ENCODE measurements around the gene SVOPL. TPM values are rescaled to one million over a fixed set of nuclear protein-coding genes. Genes with fewer than 3 reads are reported as not detected.

Gene SVOPL
- total RNA-seq, 3 donors from 2014 or later, result 0.15 to 0.33 TPM; not detected in 1

GRCh38 chr7:138622841-138623240 lies 78.3 kb downstream of the SVOPL start:
- no peak for DNase-seq (ENCODE audit: low spot score in 2 of 2)
- TF ChIP-seq POLR2AphosphoS5 (IDR thresholded peaks at IDR 0.05) (no peak), POLR2A (IDR thresholded peaks at IDR 0.05) (no peak)
- TF ChIP-seq, protein P1, sequence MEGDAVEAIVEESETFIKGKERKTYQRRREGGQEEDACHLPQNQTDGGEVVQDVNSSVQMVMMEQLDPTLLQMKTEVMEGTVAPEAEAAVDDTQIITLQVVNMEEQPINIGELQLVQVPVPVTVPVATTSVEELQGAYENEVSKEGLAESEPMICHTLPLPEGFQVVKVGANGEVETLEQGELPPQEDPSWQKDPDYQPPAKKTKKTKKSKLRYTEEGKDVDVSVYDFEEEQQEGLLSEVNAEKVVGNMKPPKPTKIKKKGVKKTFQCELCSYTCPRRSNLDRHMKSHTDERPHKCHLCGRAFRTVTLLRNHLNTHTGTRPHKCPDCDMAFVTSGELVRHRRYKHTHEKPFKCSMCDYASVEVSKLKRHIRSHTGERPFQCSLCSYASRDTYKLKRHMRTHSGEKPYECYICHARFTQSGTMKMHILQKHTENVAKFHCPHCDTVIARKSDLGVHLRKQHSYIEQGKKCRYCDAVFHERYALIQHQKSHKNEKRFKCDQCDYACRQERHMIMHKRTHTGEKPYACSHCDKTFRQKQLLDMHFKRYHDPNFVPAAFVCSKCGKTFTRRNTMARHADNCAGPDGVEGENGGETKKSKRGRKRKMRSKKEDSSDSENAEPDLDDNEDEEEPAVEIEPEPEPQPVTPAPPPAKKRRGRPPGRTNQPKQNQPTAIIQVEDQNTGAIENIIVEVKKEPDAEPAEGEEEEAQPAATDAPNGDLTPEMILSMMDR (IDR thresholded peaks at IDR 0.05), result no peak
- no peaks in the 10 kb centered on the region for H3K36me3 ChIP-seq
- intact Hi-C loops (cut with DNase I; ENCODE audit: low total_unique reads), result no loop called here
- H3K4me3 ChIP-seq, result no peak overlapping the region
- no peaks in the 10 kb centered on the region for H3K9me3 ChIP-seq
- H3K4me1 ChIP-seq, result no peaks in the 10 kb centered on the region
- no peaks in the 10 kb centered on the region for H3K27me3 ChIP-seq
- H3K27ac ChIP-seq, result no peak overlapping the region

- H3K27ac ChIP-seq, result no peak overlapping the region
- intact Hi-C loops (cut with DNase I; ENCODE audit: low total_unique reads), result no loop called here
- DNase-seq (ENCODE audit: low spot score in 2 of 2), result no peak
- no peak overlapping the region for H3K4me3 ChIP-seq
- H3K27me3 ChIP-seq, result no peaks in the 10 kb centered on the region
- H3K9me3 ChIP-seq, result no peaks in the 10 kb centered on the region
- TF ChIP-seq POLR2A (IDR thresholded peaks at IDR 0.05), result no peak
- no peaks in the 10 kb centered on the region for H3K36me3 ChIP-seq
- no peaks in the 10 kb centered on the region for H3K4me1 ChIP-seq
These were observed 82.2 kb downstream of the SVOPL start for GRCh38 chr7:138618933-138619332.

DNA sequence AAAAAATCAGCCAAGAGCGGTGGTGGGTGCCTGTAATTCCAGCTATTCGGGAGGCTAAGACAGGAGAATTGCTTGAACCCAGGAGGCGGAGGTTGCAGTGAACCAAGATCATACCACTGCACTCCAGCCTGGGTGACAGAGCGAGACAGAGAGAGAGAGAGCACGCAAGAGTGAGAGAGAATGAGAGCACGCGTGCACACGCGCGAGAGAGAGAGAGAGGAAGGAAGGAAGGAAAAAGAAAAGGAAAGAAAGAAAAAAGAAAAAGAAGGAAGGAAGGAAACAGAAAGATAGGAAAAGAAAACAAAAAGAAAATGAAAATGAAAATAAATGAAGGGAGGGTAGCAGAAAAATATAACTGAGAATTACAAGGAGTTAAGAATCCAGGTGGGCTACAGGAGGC lies 82.7 kb downstream of the SVOPL start:
- Histone ChIP-seq H3K36me3 (no peaks in the 10 kb centered on the region), H3K4me1 (no peaks in the 10 kb centered on the region), H3K27ac (no peak overlapping the region), H3K9me3 (no peaks in the 10 kb centered on the region), H3K4me3 (no peak overlapping the region), H3K27me3 (no peaks in the 10 kb centered on the region)
- TF ChIP-seq POLR2A (IDR thresholded peaks at IDR 0.05), result no peak
- TF ChIP-seq, protein P1 (IDR thresholded peaks at IDR 0.05), result no peak
- TF ChIP-seq POLR2AphosphoS5 (IDR thresholded peaks at IDR 0.05), result no peak
- no peak for DNase-seq (ENCODE audit: low spot score in 2 of 2)
- intact Hi-C loops (cut with DNase I; ENCODE audit: low total_unique reads), result no loop called here

GRCh38 chr7:138616085-138616484 lies 85.1 kb downstream of the SVOPL start:
- intact Hi-C loops (cut with DNase I; ENCODE audit: low total_unique reads), result no loop called here
- no peak for TF ChIP-seq POLR2A (IDR thresholded peaks at IDR 0.05)
- TF ChIP-seq, protein P1 (IDR thresholded peaks at IDR 0.05), result no peak
- no peak for TF ChIP-seq POLR2AphosphoS5 (IDR thresholded peaks at IDR 0.05)
- no peak overlapping the region for H3K4me3 ChIP-seq
- no peaks in the 10 kb centered on the region for H3K9me3 ChIP-seq
- no peak for DNase-seq (ENCODE audit: low spot score in 2 of 2)
- no peaks in the 10 kb centered on the region for H3K4me1 ChIP-seq
- no peaks in the 10 kb centered on the region for H3K27me3 ChIP-seq
- H3K27ac ChIP-seq, result no peak overlapping the region
- no peaks in the 10 kb centered on the region for H3K36me3 ChIP-seq

DNA sequence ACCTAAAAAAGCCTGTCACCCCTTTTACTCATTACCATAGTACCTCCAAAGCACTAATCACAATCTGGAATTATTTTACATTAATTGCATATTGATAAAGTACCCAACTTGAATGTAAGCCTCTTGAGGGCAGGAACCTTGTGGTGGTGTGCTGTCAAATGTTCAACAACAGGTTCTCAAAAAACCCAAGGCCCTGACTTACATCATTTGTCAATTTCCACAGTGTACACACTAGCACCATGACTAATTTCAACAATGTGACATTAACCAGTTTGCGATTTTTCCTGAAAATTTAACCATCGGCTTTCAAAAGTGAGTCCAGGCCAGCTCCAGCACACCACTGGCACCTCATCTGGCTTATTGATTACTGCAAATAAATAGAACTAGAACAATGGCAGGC lies 87.5 kb downstream of the SVOPL start:
- Histone ChIP-seq H3K9me3 (no peaks in the 10 kb centered on the region), H3K27me3 (no peaks in the 10 kb centered on the region), H3K4me3 (no peak overlapping the region), H3K27ac (no peak overlapping the region), H3K36me3 (no peaks in the 10 kb centered on the region), H3K4me1 (no peaks in the 10 kb centered on the region)
- TF ChIP-seq POLR2AphosphoS5 (IDR thresholded peaks at IDR 0.05), result no peak
- TF ChIP-seq POLR2A (IDR thresholded peaks at IDR 0.05), result no peak
- TF ChIP-seq, protein P1 (IDR thresholded peaks at IDR 0.05), result no peak
- DNase-seq (ENCODE audit: low spot score in 2 of 2), result no peak
- intact Hi-C loops (cut with DNase I; ENCODE audit: low total_unique reads), result no loop called here

DNA sequence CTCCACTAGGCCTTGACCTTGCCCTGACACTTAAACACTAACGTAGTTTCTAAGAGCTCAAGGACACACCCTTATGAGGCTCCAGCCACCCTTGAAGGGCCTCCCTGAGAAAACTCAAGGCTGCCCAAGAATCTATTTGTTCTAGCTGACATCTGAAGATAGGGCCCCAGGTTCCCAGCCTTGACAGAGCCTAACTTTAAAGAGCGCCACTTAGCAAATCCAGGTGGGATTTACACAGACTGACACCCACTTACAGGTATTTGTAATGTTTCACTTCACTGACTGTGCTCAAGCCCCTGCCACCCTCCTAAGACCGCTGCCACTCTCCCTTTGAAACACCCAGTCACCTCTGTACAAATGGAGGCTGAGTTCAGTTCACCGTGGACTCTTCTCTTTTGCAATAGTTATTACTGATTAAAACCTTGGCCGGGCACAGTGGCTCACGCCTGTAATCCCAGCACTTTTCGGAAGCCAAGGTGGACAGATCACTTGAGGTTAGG lies 90.4 kb downstream of the SVOPL start:
- Histone ChIP-seq H3K4me3 (no peak overlapping the region), H3K27me3 (no peaks in the 10 kb centered on the region), H3K27ac (no peak overlapping the region), H3K9me3 (no peaks in the 10 kb centered on the region), H3K36me3 (no peaks in the 10 kb centered on the region), H3K4me1 (no peaks in the 10 kb centered on the region)
- TF ChIP-seq POLR2AphosphoS5 (IDR thresholded peaks at IDR 0.05) (no peak), POLR2A (IDR thresholded peaks at IDR 0.05) (no peak)
- TF ChIP-seq, protein P1 (IDR thresholded peaks at IDR 0.05), result no peak
- intact Hi-C loops (cut with DNase I; ENCODE audit: low total_unique reads), result no loop called here
- no peak for DNase-seq (ENCODE audit: low spot score in 2 of 2)

Measured in breast epithelium (tissue), 4 donors.